ENCODE data around the gene ANAPC16.

DNA sequence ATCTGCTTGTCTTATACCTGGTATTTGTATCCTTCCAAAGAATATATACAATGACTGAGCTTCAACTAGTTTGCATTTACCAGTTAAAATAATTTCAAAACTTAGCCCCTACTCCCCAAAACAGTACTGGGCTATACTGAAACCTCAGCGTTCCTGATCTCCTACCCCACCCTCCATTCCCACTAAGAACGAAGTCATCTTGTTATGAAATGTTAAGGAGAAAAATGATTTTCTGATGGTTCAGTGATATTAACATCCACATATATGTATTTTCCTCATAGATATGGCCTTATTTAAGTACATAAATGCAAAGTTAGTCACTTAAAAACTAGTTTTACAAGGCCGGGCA, 28.9 kb upstream of the ANAPC16 start:
- TF ChIP-seq, protein P1, sequence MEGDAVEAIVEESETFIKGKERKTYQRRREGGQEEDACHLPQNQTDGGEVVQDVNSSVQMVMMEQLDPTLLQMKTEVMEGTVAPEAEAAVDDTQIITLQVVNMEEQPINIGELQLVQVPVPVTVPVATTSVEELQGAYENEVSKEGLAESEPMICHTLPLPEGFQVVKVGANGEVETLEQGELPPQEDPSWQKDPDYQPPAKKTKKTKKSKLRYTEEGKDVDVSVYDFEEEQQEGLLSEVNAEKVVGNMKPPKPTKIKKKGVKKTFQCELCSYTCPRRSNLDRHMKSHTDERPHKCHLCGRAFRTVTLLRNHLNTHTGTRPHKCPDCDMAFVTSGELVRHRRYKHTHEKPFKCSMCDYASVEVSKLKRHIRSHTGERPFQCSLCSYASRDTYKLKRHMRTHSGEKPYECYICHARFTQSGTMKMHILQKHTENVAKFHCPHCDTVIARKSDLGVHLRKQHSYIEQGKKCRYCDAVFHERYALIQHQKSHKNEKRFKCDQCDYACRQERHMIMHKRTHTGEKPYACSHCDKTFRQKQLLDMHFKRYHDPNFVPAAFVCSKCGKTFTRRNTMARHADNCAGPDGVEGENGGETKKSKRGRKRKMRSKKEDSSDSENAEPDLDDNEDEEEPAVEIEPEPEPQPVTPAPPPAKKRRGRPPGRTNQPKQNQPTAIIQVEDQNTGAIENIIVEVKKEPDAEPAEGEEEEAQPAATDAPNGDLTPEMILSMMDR (IDR thresholded peaks at IDR 0.05) = no peak
- no peak for TF ChIP-seq POLR2A (IDR thresholded peaks at IDR 0.05)
